Vagina (tissue), 2 donors: ENCODE measurements around the gene NUP88. TPM values are rescaled to one million over a fixed set of nuclear protein-coding genes. Genes with fewer than 3 reads are reported as not detected.

Source experiments
- DNase-seq, 2 donors: peaks; one replicate each; pipeline ENCODE4 v3.0.0-alpha.2; 2017; ENCODE audit errors: extremely low spot score in 2 of 2
- H3K27ac ChIP-seq: fragments of 200-600 bp; sonication (generic); one replicate; pipeline ENCODE4 v1.5.1; 2019
- H3K27me3 ChIP-seq: fragments of 200-600 bp; sonication (generic); one replicate; pipeline ENCODE4 v1.5.1; 2019
- H3K36me3 ChIP-seq, 2 donors: fragments of 200-600 bp; sonication (generic); one replicate each; pipeline ENCODE4 v1.5.1; 2017 to 2019
- H3K4me1 ChIP-seq: fragments of 200-600 bp; sonication (generic); one replicate; pipeline ENCODE4 v1.5.1; 2019
- H3K4me3 ChIP-seq, 2 donors: fragments of 200-600 bp; sonication (generic); 1 replicate in 1 of 2; 2 replicates in 1 of 2; pipeline ENCODE4 v1.5.1; 2016 to 2019
- H3K9me3 ChIP-seq: fragments of 200-600 bp; sonication (generic); one replicate; pipeline ENCODE4 v1.5.1; 2019
- POLR2A ChIP-seq, 2 donors: fragments of 450-650 bp; IDR thresholded peaks; one replicate each; pipeline ENCODE4 v1.6.1; 2017; ENCODE audit warnings: antibody characterized with exemption in 2 of 2, mild to moderate bottlenecking in 2 of 2, moderate library complexity in 2 of 2
- POLR2AphosphoS5 ChIP-seq, 2 donors: sonication (generic); formaldehyde crosslinking; IDR thresholded peaks; one replicate each; pipeline ENCODE4 v1.9.0; 2017; ENCODE audit warnings: antibody characterized with exemption in 2 of 2, mild to moderate bottlenecking in 2 of 2, low read depth in 1 of 2; ENCODE audit not compliant: insufficient read depth in 1 of 2
- intact Hi-C: fragments of 100-400 bp; cut with DNase I; formaldehyde crosslinking; loops from one replicate; pipeline ENCODE4 v1.15.1; 2023
- total RNA-seq: library from RNA; depleted of rRNA; stranded (reverse); fragments of >200 nt; gene quantifications from one replicate; pipeline ENCODE4 v1.2.3, GENCODE V29; 2016
- TF ChIP-seq, protein P1 (sequence below), 3 experiments: fragments of 450-650 bp in 2 of 3; fragments of 200-600 bp in 1 of 3; sonication (generic) in 1 of 3; IDR thresholded peaks; one replicate each; pipeline ENCODE4 v1.5.1; 2017 to 2019; ENCODE audit warnings: antibody characterized with exemption in 3 of 3, mild to moderate bottlenecking in 2 of 3, moderate library complexity in 2 of 3

The NUP88 gene
- total RNA-seq, 1 donor from 2014 or later = 72.2 TPM

DNA sequence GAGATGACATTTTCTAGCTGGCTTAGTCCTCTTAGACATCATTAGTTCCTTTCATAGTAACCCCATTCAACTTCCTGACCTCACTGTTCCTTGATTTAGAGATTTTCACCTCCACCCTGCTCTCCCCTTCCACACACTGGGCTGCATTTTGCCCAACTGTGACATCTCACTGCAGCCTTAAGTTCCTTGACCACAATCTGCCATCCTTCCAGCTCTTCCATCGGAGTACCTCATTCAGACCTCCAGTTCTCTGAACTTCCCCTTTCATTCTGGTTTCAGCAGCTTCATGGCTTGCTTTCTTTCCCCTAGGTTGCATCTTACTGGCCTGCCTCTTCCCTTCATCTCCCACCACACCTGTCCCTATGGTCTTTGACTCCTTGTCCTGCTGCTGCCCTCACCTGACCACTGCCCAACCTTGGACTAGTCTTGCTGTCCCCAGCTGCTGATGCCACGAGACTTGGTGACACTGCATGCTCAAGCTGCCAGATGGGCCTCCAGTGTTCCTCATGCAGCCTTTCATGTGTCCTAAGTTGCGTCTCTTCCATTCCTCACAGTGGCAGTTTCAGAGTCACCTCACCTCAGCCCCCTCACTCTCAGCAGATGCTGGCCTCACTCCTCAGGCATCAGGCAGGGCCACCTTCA, 40.8 kb downstream of the NUP88 start:
- Histone ChIP-seq H3K27me3 (no peaks in the 10 kb centered on the region), H3K4me1 (no peaks in the 10 kb centered on the region), H3K36me3 (peaks cover 0 to 88% of the 10 kb centered on the region in 2 donors), H3K4me3 (no peak overlapping the region), H3K27ac (no peak overlapping the region), H3K9me3 (no peaks in the 10 kb centered on the region)
- no peak for DNase-seq
- TF ChIP-seq POLR2AphosphoS5 (IDR thresholded peaks at IDR 0.05; ENCODE audit: insufficient read depth in 1 of 2, low read depth in 1 of 2) = no peak
- intact Hi-C loops = no loop called here

DNA sequence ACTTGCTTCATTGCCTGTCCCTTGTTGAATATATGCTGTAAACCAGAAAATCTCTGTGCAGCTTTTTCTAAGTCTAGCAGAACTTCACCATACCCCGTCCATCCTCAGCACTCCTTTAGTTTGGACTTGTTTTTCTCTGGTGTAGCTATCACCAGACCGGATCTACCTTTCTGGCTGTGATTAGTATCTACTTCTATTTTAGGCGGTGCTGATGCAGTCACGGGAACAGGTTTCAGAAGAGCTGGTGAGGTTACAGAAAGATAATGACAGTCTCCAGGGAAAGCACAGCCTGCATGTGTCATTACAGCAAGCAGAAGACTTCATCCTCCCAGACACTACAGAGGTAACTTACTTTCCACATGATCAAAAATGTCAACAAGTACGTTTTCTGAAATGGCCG, 46.4 kb downstream of the NUP88 start:
- intact Hi-C loops = no loop called here
- Histone ChIP-seq H3K9me3 (no peaks in the 10 kb centered on the region), H3K36me3 (peaks cover 0 to 79% of the 10 kb centered on the region in 2 donors), H3K4me3 (no peak overlapping the region), H3K27me3 (no peaks in the 10 kb centered on the region), H3K4me1 (no peaks in the 10 kb centered on the region), H3K27ac (no peak overlapping the region)
- TF ChIP-seq POLR2A (IDR thresholded peaks at IDR 0.05) = no peak
- TF ChIP-seq, protein P1, sequence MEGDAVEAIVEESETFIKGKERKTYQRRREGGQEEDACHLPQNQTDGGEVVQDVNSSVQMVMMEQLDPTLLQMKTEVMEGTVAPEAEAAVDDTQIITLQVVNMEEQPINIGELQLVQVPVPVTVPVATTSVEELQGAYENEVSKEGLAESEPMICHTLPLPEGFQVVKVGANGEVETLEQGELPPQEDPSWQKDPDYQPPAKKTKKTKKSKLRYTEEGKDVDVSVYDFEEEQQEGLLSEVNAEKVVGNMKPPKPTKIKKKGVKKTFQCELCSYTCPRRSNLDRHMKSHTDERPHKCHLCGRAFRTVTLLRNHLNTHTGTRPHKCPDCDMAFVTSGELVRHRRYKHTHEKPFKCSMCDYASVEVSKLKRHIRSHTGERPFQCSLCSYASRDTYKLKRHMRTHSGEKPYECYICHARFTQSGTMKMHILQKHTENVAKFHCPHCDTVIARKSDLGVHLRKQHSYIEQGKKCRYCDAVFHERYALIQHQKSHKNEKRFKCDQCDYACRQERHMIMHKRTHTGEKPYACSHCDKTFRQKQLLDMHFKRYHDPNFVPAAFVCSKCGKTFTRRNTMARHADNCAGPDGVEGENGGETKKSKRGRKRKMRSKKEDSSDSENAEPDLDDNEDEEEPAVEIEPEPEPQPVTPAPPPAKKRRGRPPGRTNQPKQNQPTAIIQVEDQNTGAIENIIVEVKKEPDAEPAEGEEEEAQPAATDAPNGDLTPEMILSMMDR (IDR thresholded peaks at IDR 0.05) = no peak
- no peak for TF ChIP-seq POLR2AphosphoS5 (IDR thresholded peaks at IDR 0.05; ENCODE audit: insufficient read depth in 1 of 2, low read depth in 1 of 2)
- no peak for DNase-seq

DNA sequence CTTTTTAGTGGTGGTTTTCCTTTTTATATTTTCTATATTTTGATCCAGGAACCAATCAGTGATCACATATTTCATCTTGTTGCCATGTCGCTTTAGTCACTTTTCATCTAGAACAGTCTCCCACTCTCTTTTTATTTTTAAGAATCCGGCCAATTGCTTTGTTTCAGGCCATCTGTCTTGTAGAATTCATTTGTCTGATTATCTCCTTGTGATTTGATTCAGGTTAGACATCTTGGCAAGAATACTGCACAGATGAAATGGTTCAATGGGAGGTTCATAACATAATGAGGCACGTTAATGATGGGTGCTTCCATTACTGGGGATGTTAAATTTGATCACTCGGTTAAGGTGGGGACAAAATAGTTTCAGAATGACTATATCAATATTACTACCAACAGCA, 49.1 kb downstream of the NUP88 start:
- intact Hi-C loops = no loop called here
- H3K9me3 ChIP-seq = no peaks in the 10 kb centered on the region
- H3K27me3 ChIP-seq = no peaks in the 10 kb centered on the region
- no peak overlapping the region for H3K4me3 ChIP-seq
- H3K36me3 ChIP-seq = peaks cover 0 to 57% of the 10 kb centered on the region in 2 donors
- TF ChIP-seq POLR2AphosphoS5 (IDR thresholded peaks at IDR 0.05; ENCODE audit: insufficient read depth in 1 of 2, low read depth in 1 of 2) (no peak), POLR2A (IDR thresholded peaks at IDR 0.05) (no peak)
- TF ChIP-seq, protein P1 (IDR thresholded peaks at IDR 0.05) = no peak
- H3K27ac ChIP-seq = no peak overlapping the region
- no peak for DNase-seq
- H3K4me1 ChIP-seq = no peaks in the 10 kb centered on the region

DNA sequence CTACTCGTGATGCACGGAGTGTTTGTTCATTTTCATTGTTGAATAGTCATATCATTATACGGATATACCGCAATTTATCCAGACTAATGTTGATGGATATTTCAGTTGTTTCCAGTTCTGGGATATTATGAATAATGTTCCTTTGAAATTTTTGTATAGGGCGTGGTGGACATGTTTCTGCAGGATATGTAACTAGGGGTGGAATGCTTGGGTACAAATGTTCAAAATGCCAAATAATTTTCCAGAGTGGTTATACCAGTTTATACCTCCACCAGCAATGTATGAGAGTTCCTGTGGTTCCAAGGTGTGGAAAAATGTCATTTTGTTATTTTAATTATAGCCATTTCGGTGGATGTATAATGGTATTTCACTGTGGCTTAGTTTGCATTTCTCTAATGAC, 53.6 kb downstream of the NUP88 start:
- Histone ChIP-seq H3K27ac (no peak overlapping the region), H3K36me3 (peaks cover 0 to 44% of the 10 kb centered on the region in 2 donors), H3K4me1 (peaks cover 5% of the 10 kb centered on the region)

DNA sequence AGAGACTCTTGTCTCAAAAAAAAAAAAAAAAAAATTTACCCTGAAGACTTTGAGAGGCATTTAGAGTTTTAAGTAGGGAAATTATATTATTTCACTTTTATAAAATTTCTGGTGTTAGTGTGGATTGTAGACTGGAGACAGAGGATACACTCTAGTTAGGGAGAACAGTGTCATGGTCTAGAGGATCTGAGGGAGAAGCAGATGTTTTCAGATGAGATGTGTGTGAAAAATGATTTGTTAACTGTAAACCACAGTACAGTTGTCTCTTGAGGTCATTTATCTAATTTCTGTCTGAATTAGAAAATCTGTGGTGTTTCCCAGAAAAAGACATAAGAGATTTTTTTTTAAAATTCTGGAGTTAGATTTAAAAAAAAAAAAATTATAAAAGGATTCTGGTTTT, 54.8 kb downstream of the NUP88 start:
- TF ChIP-seq POLR2A (IDR thresholded peaks at IDR 0.05) = no peak
- TF ChIP-seq, protein P1 (IDR thresholded peaks at IDR 0.05) = no peak
- Histone ChIP-seq H3K27ac (no peak overlapping the region), H3K27me3 (no peaks in the 10 kb centered on the region), H3K36me3 (peaks cover 0 to 33% of the 10 kb centered on the region in 2 donors), H3K4me3 (no peak overlapping the region), H3K9me3 (no peaks in the 10 kb centered on the region), H3K4me1 (peaks cover 5% of the 10 kb centered on the region)
- intact Hi-C loops = no loop called here
- no peak for DNase-seq

More for the DNA sequence above, 53.6 kb downstream of the NUP88 start:
- no peaks in the 10 kb centered on the region for H3K9me3 ChIP-seq
- DNase-seq = no peak
- no peaks in the 10 kb centered on the region for H3K27me3 ChIP-seq
- TF ChIP-seq POLR2A (IDR thresholded peaks at IDR 0.05) = no peak
- TF ChIP-seq POLR2AphosphoS5 (IDR thresholded peaks at IDR 0.05; ENCODE audit: insufficient read depth in 1 of 2, low read depth in 1 of 2) = no peak
- TF ChIP-seq, protein P1 (IDR thresholded peaks at IDR 0.05) = no peak
- intact Hi-C loops = no loop called here
- H3K4me3 ChIP-seq = no peak overlapping the region
